GM19468 (cell line): Measurements from ENCODE around the gene IRAK1.

Experiments used
- ATAC-seq: cut with Tn5 transposase; IDR thresholded peaks from one replicate; pipeline ENCODE4 v1.9.1; 2021; ENCODE audit warnings: mild to moderate bottlenecking, moderate library complexity, moderate number of reproducible peaks; ENCODE audit not compliant: unreplicated experiment; ENCODE audit errors: extremely low read depth

IRAK1 gene

DNA sequence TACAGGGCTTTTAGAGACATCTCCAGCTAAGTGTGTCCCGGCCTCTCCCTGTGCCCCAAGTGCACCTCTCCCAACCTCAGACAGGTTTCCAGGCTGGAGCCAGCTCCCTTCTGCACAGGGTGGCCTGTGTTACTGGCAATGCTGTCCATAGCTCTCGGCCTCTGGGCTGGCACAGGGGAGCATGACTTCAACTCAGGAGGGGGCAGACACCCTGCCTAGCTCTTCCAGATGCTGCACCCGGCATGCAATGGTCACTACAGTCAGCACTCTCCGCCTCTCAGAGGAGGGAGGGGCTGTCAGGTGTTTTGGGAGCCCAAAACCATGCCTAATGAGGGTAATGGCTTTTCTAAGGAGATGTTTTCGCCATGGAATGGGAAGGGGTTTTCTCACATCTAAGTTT lies 2.4 kb upstream of the IRAK1 start:
- ATAC-seq = no peak

DNA sequence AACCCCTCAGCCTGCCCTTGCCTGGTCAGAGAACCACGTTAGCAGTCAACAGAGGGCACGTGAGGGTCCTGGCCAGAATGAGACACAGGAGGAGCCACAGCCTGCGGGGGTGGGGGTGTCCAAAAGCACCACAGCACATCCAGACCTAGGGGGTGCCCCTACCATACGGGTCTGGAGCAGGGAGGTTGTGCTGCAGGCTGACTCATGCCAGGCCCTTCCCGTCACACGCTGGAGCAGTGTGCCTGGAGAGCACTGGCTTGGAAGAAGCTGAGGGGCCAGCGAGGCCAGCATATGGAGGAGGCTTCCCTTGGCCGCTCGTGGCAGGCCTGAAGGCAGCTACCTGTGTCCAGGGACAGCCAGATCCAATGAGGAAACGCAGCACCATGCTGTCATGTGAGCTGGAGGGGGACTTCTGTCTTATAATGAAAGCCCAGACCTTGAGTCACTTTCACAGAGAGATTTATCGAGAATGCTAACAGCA lies 1.5 kb upstream of the IRAK1 start:
- ATAC-seq = no peak

- ATAC-seq = no peak
These were observed 924 bp upstream of the IRAK1 start for GRCh38 chrX:154020536-154021115.

DNA sequence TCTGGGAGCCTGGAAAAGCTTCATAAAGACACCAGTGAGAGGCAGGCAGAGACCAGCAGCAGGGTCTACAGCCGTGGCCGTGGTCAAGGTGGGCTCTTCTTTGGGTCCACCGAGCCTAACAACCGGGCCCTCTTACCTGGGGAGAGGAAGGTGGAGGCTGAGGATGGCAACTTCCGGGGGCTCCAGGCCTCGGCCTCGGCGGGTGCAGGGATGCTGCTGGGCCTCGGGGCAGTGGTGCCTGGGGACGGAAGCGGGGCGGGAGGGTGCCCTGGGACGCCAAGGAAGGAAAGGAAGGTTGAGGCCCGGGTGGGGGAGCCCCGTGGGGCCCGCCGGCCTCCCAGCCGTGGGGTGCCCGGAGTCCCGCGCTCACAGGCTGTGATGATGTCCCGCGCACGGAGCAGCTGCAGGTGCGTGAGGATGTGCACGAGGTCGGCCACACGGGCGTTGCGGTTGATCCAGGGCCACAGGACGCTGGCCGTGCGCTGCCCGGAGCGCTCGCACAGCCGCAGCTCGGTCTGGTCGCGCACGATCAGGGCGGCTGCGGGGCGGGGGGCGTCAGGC lies 561 bp downstream of the IRAK1 start:
- no peak for ATAC-seq

DNA sequence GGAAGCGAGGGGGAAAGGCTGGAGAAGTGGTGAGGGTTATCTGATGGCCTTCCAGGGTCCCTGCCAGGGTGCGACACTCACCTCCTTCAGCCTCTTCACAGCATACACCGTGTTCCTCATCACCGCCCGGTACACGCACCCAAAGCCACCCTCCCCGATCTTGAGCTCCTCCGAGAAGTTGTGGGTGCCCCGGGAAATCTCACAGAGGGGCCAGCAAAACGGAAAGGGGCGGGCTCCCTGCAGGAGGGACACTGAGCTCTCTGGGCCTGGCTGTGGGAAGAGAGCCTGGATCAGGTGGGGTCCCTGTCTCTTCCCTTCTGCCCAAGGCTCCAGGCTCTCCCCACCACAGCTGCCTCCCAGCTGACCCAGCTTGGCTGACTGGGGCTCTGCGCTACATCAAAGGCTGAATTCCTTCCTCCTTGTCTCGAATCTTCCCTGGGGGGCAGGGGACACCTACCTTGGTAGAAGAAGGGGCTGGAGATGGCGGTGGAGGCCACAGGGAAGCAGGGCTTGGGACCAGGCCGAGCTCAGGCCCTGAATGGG lies 1.1 kb downstream of the IRAK1 start:
- no peak for ATAC-seq

GRCh38 chrX:154017766-154018517 lies 1.8 kb downstream of the IRAK1 start:
- ATAC-seq = no peak

- no peak for ATAC-seq
These were observed 3.2 kb downstream of the IRAK1 start for GRCh38 chrX:154016366-154017076.

DNA sequence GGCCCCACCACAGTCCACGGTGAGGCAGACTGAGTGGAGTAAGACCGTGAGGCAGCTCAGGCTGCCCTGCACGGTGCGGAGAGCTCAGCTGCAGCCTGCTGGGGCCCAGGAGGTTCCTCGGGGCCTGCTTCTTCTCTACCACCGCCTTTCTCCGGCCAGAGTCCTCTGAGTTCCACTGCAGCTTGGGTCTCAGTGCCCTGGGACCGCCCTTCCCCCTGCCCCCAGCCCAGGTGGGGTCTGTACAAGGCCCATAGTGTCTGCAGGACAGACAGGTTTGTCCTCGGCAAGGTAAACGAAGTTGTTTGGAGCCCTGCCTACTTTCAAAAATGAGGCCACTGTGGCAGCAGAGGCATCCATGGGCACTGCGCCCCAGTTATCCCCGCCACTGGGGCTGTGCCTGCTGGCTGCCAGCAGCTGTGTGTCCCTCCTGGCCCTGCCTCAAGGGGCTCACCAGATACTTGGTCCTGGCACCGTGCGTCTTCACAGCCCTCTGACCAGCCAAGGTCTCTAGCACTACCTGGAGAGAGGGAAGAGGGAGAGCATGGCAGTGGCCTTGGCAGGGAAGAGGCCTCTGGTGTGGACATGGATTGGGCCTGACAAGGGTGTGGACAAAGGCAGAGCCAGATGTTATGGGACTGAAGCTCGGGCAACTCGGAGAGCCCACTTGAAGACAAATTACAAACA lies 4.0 kb downstream of the IRAK1 start:
- no peak for ATAC-seq

DNA sequence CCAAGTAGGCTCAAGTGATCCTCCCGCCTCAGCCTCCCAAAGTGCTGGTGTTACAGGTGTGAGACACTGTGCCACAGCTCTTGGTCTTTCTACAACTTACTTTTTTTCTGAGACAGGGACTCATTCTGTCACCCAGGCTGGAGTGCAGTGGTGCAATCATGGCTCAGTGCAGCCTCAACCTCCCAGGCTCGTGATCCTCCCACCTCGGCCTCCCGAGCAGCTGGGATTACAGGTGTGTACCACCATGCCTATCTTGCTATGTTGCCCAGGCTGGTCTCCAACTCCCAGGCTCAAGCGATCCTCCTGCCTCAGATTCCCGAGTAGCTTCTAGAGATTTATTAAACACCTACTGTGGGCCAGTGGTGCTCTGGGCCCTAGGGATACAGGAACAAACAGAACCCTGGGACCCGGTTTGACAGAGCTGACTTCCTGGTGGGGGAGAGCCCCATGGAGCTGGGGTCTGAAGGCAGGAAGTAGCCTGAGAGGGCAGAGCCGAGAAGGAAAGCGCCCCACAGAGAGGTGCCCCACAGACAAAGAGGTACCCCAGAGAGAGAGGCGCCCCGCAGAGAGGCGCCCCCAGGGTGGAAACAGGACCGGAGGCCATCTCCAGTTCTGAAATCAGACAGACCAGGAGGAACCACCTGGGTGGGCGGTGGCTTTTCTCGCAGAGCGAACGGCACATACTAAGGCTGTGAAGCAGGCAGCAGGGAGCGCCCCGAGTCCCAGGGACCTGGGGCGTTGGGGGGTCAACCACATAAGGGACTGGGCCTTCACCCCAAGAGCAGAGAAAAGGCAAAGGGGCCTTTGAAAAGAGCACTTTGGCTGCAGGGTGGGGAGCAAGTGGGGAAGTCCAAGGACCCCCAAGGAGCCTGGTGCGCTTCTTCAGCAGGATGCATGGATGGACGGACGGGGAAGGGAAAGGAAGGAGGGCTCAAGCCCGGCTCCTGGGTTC lies 5.0 kb downstream of the IRAK1 start:
- no peak for ATAC-seq

DNA sequence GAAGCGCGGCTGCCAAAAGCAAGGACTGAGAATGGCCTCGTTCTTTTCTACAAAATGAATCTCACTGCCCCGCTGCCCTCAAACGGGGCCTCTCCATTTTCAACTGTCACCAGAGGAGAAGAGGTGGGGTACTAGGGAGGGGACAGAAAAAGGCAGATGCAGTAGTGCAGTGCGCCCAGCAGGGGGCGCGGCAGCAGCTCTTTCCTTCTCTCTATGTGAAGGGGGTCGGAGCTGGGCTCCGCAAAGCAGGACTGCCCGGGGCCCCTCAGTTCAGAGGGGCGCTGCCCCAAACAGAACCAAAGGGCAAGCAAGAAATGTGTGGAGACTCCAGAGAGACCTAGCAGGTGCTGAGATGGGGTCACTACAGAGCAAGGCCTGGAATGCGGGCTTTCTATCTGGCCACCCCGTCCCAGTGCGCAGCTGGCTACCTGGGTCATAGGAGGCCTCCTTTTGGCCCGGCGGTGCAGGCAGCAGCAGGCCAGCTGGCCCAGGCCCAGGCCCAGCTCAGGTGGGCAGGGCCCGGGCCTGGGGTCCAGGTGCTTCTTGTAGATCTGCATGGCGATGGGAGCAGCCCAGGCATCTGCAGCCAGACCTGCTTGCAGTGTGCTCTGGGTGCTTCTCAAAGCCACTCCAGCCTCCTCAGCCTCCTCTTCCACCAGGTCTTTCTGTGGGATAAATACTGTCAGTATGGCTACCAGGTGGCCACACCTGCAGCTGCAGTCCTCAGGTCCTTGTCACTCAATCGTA lies 5.9 kb downstream of the IRAK1 start:
- ATAC-seq = no peak

DNA sequence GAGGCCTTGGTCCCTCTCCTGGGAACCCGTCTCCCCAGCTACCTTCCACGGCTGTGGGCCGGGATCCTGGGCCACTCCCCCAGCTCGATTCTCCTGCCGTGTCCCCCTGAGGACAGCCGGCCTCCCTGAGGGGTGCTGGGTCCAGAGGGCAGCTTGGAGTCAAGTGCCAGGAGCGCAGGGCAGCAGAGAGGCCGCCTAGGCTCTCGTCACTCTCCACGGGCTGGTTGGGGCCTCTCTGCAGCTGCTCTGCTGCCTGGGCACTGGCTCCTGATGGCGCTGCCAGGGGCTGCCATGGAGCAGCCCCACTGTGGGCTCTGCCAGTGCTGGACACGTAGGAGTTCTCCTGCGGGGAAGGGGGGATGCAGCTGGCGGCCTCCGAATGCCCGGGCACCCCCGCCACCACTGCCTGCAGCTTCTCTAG lies 6.7 kb downstream of the IRAK1 start:
- ATAC-seq = no peak

DNA sequence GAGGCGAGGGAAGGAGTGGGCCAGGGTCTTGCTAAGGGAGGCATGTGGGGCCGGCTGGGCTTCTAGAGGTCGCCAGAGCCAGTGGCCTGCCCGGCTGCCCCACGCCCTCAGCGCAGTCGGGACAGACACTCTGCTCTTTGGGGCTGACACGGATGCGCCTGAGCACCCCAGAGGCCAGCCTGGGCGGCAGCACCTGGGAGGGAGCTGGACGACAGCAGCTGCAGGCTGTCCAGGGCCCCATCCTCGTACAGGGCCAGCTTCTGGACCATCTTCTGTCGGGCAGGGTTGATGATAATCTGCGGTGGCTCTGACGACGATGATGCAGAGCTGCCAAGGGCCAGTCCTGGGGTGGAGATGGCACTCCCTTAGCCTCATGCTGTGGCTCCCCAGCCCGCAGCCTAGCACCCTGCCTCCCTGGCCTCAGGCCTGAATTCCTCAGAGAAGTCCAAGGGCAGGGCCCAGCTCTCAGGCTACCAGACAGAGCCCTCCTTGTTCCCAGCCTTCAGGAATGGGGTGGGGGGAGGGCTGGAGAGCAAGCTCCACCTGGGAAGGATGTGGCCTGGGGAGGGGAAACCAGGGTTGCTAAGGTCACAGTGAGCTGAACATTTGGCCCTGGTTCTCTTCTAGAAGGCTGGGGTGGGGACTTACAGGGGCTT lies 7.2 kb downstream of the IRAK1 start:
- no peak for ATAC-seq

DNA sequence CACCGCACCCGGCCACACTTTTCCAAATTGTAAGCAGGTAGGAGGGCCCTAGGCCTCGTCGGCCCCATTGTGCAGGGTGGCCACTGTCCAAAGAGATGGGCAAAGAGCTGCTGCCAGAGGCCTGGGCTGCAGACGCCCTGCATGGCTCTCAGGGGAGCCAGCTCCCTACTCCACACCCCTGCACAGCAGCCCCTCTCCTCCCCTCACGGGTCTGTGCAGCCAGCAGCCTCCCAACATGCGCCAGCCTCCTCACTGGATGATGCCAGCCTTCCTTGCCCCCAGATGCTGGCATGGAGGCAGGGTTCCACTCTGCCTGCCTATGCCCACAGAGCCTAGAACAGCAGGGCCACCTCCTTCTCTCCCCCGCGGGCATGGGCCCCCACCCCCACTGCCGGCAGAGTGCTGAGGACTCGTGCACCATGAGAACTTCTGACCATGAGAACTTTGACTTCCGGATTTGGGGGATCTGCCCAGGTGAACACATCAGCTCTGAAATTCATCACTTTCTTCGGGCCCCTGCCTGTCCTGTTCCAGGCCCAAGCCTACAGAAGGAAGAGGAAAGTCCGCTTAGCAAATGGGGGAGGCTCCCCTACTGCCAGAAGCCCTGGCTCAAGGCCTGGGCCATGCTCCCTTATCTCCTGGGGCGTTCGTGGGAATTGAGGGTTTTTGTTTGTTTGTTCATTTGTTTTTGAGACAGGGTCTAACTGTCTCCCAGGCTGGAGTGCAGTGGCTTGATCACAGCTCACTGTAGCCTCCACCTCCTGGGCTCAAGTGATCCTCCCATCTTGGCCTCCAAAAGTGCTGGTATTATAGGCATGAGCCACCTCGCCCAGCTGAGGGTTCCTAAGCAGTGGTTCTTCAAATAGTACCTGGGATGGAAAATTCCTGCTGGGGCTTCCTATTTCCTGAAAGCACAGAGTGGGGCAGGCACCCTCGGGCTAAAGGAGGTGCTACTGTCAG lies 8.0 kb downstream of the IRAK1 start:
- no peak for ATAC-seq

- no peak for ATAC-seq
These were observed 9.2 kb downstream of the IRAK1 start for GRCh38 chrX:154010330-154011087.

DNA sequence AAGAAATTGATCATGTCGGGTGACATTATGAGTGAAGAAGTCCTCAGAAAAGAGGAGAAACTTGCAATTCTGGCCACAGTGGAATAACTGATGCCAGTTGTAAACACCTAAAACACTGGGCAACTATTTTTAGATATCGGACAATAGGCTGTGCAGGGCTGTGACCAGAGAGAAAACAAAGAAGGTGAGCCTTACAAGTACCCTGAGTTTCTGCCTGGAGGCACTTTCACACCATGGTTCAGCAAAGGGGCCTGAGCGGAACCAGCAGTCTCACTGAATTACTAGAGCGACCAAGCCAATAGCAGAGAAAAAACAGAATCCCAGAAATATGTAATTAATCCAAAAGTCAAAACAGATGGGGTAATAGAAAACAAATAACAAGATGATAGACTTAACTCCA lies 11.2 kb downstream of the IRAK1 start:
- ATAC-seq = no peak

- no peak for ATAC-seq
These were observed 12.8 kb downstream of the IRAK1 start for GRCh38 chrX:154006947-154007346.
